T-helper 1 cell treated with Interleukin-12 subunit alpha and Interleukin-12 subunit beta and Interleukin-4 antibody, amounts not matched to agents 30 μg/mL and 1 μg/mL, for 36 hours (primary cell): ENCODE results near the gene MYH8.

ENCODE experiments used
- H3K27ac Mint-ChIP-seq: one replicate; pipeline ENCODE4 v1.8.0; 2021; ENCODE audit warnings: mild to moderate bottlenecking, mixed read lengths
- H3K27me3 Mint-ChIP-seq: one replicate; pipeline ENCODE4 v1.8.0; 2021; ENCODE audit warnings: low read depth, mixed read lengths
- H3K36me3 Mint-ChIP-seq: one replicate; pipeline ENCODE4 v1.8.0; 2021; ENCODE audit warnings: low read depth, mixed read lengths
- H3K4me1 Mint-ChIP-seq: one replicate; pipeline ENCODE4 v1.8.0; 2021; ENCODE audit warnings: low read depth, mixed read lengths
- H3K4me3 Mint-ChIP-seq: one replicate; pipeline ENCODE4 v1.8.0; 2021; ENCODE audit warnings: mild to moderate bottlenecking, moderate library complexity, mixed read lengths
- H3K9me3 Mint-ChIP-seq: one replicate; pipeline ENCODE4 v1.8.0; 2021; ENCODE audit warnings: mixed read lengths

MYH8 gene

DNA sequence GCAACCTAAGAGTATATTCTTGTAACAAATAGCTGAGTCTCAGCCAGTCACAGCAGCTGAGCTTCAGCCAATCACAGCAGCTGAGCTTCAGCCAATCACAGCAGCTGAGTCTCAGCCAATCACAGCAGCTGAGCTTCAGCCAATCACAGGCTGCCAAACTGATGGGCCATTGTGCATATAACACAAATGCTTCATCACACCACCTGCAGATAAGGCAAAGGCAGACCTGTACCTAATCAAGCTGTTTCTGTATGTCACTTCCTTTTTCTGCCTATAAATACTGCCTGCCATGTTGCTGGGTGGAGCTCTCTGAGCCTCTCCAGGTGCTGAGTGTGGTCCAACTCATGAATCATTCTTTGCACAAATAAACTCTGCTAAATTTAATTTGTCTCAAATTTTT, 68.9 kb downstream of the MYH8 start:
- Mint-ChIP-seq H3K36me3 (no peaks in the 10 kb centered on the region), H3K9me3 (peaks cover 3% of the 10 kb centered on the region), H3K4me3 (no peak overlapping the region), H3K4me1 (no peaks in the 10 kb centered on the region), H3K27ac (no peak overlapping the region), H3K27me3 (no peaks in the 10 kb centered on the region)

DNA sequence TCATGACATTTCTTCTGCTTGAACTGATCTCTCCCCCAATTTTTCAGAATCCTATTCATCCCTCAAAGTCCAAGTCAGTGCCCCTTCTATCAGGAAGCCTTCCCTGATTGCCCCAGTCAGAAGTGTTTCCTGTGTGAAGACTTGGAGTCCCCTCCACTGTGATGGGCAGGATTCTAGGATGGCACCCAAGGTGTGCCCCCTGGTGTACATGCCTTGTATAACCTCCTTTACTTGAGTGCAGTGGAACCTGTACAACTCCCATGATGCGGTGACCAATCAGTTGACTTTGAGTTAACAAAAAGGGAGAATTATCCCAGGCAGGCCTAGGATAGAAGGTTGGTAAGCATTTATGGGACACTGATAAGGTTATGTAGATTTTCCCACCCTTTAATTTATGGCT, 72.3 kb downstream of the MYH8 start:
- H3K36me3 Mint-ChIP-seq = no peaks in the 10 kb centered on the region
- H3K9me3 Mint-ChIP-seq = peaks cover 3% of the 10 kb centered on the region

DNA sequence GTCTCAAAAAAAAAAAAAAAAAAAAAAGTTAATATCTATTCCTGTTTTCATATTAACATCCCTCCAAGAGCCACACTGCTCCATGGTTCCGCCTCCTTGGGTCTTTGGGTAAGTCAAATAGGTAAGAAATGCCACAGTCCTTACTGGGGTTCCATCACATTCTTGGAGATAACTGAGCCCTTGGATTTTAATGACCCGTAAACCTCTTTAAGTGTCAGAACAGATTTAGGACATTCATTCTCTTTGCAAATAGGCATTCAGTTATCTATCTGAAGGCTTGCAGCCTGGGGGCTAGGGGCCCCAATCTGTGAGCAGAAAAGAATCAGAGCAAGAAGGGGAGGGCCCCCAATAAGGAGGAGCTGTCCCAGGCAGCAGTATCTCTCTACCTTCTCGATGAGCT, 76.9 kb downstream of the MYH8 start:
- Mint-ChIP-seq H3K9me3 (no peaks in the 10 kb centered on the region), H3K27ac (no peak overlapping the region), H3K36me3 (no peaks in the 10 kb centered on the region), H3K4me3 (no peak overlapping the region), H3K27me3 (no peaks in the 10 kb centered on the region), H3K4me1 (no peaks in the 10 kb centered on the region)

More for the DNA sequence above, 72.3 kb downstream of the MYH8 start:
- H3K4me3 Mint-ChIP-seq = no peak overlapping the region
- no peak overlapping the region for H3K27ac Mint-ChIP-seq
- H3K4me1 Mint-ChIP-seq = no peaks in the 10 kb centered on the region
- H3K27me3 Mint-ChIP-seq = no peaks in the 10 kb centered on the region
